OCI-LY3 (cell line): ENCODE data around the gene MAP3K5.

Experiments used
- CTCF ChIP-seq: fragments of 200-600, 300-600 bp; sonication (generic); IDR thresholded peaks from 2 replicates; pipeline ENCODE4 v1.5.1; 2014; ENCODE audit warnings: antibody characterized with exemption, low read length, low read depth
- EZH2phosphoT487 ChIP-seq: fragments of 200-600 bp; shearing (Covaris generic); IDR thresholded peaks from 2 replicates; pipeline ENCODE4 v1.6.1; 2018; ENCODE audit warnings: antibody characterized with exemption, mixed run types, low read depth

GRCh38 chr6:136521911-136522310 lies 270.4 kb downstream of the MAP3K5 start:
- TF ChIP-seq CTCF (no peak), EZH2phosphoT487 (no peak)
